Measurements from ENCODE around the gene SELE. TPM values are rescaled to one million over a fixed set of nuclear protein-coding genes. Genes with fewer than 3 reads are reported as not detected.

SELE gene
- total and polyA plus RNA-seq, 2 of the 13 experiments (the other 11 are each of a cell fraction or from before 2014, with no cell fraction given) = 0.04 to 0.09 TPM

DNA sequence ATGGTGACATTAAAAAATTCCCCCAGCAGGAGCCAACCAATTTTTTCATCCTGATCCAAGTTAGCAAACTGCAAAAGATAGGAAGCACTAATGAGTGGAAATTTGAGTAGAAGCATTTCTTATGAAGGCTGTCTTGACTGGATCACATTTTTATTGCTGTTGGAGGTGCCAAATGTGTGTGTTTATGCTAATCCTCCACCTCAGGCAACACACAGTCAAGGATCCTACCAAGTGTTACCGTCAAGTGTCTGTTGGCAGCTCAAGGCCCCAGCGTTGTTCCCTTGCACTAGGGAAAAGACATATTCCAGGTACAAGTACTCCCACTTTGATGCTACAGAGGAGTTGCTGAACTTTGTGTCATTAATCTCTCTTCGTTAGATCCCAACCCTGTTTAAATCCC is 42.6 kb upstream of the SELE start (continued):
- TF ChIP-seq EP300 (IDR thresholded peaks at IDR 0.05; ENCODE audit: low read depth in 2 of 2, low read length in 2 of 2) (no peak), EP300 (CRISPR knock-in tag; IDR thresholded peaks at IDR 0.05; ENCODE audit: borderline replicate concordance) (no peak), ISX (CRISPR knock-in tag; conservative IDR thresholded peaks at IDR 0.05) (no peak), ZNF781 (CRISPR knock-in tag; IDR thresholded peaks at IDR 0.05; ENCODE audit: borderline replicate concordance, not compliant biosample characterization) (no peak), ZBTB42 (CRISPR knock-in tag; IDR thresholded peaks at IDR 0.05) (no peak)
- TF ChIP-seq, protein P1, sequence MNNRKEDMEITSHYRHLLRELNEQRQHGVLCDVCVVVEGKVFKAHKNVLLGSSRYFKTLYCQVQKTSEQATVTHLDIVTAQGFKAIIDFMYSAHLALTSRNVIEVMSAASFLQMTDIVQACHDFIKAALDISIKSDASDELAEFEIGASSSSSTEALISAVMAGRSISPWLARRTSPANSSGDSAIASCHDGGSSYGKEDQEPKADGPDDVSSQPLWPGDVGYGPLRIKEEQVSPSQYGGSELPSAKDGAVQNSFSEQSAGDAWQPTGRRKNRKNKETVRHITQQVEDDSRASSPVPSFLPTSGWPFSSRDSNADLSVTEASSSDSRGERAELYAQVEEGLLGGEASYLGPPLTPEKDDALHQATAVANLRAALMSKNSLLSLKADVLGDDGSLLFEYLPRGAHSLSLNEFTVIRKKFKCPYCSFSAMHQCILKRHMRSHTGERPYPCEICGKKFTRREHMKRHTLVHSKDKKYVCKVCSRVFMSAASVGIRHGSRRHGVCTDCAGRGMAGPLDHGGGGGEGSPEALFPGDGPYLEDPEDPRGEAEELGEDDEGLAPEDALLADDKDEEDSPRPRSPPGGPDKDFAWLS (CRISPR knock-in tag; IDR thresholded peaks at IDR 0.05; ENCODE audit: borderline replicate concordance) = no peak

DNA sequence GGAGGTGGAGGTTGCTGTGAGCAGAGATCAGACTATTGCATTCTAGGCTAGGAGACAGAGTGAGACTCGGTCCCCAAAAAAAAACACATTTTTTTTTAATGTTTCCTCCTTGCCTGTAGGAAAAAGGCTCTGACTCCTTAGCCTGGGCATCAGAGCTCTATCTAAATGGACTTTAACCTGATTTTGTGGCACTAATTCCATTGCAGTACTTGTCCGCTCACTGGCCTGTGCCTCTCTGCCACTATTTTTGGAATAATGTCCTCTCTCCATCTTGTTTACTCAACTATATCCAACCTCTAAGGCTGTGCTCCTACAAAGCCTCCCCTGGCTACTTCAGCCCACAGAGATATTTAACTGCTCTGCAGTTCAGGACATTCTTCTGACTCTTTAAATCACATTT is 34.3 kb upstream of the SELE start:
- Histone ChIP-seq H3K4me1 (ENCODE audit: insufficient read depth, low read length) (peaks cover 28% of the 10 kb centered on the region), H3K9me3 (ENCODE audit: low read length) (no peaks in the 10 kb centered on the region), H4K20me1 (ENCODE audit: insufficient read depth, low read length) (no peaks in the 10 kb centered on the region), H3K36me3 (replicated peaks in 1 of 2; ENCODE audit: control insufficient read depth in 1 of 2, insufficient read depth in 2 of 2, low read length in 2 of 2) (no peaks in the 10 kb centered on the region), H3K27ac (ENCODE audit: extremely low read length, insufficient read depth, low read length) (no peak overlapping the region), H3K9ac (ENCODE audit: insufficient read depth, low read depth, low read length) (no peak overlapping the region), H3K79me2 (ENCODE audit: insufficient read depth, low read length) (no peaks in the 10 kb centered on the region), H3K4me3 (replicated peaks in 1 of 3; ENCODE audit: insufficient read depth in 1 of 3, low read depth in 2 of 3, low read length in 3 of 3) (no peak overlapping the region), H3K4me2 (ENCODE audit: low read depth, low read length) (no peak overlapping the region), H2AFZ (ENCODE audit: low read length) (no peak overlapping the region), H3K27me3 (ENCODE audit: control insufficient read depth in 1 of 2, insufficient read depth in 2 of 2, low read length in 2 of 2) (no peaks in the 10 kb centered on the region)
- intact Hi-C loops (cut with micrococcal nuclease; ENCODE audit: unreplicated experiment) = no loop called here
- BruUV-seq (replicated peaks) = no TSS peak
- in situ Hi-C loops (cut with HindIII; ENCODE audit: extremely low pct_ligation_motif_present, low pct_unique_long_range_greater_than_20kb) = no loop called here
- TF ChIP-seq IKZF4 (CRISPR knock-in tag; IDR thresholded peaks at IDR 0.05; ENCODE audit: borderline replicate concordance, low read depth, not compliant biosample characterization) (no peak), PHF5A (CRISPR knock-in tag; IDR thresholded peaks at IDR 0.05; ENCODE audit: low read depth, unreplicated experiment) (no peak), ZNF572 (CRISPR knock-in tag; IDR thresholded peaks at IDR 0.05) (no peak), ZNF709 (CRISPR knock-in tag; IDR thresholded peaks at IDR 0.05) (no peak), KLF11 (CRISPR knock-in tag; IDR thresholded peaks at IDR 0.05) (no peak), ZNF577 (CRISPR knock-in tag; IDR thresholded peaks at IDR 0.05; ENCODE audit: borderline replicate concordance, low read depth) (no peak), ZNF605 (CRISPR knock-in tag; IDR thresholded peaks at IDR 0.05) (no peak), SIN3A (IDR thresholded peaks at IDR 0.05; ENCODE audit: borderline replicate concordance, low read depth, low read length) (no peak), SRSF4 (IDR thresholded peaks at IDR 0.05; ENCODE audit: low read depth, low read length, poor library complexity, severe bottlenecking) (no peak)
- TF ChIP-seq, protein P2, sequence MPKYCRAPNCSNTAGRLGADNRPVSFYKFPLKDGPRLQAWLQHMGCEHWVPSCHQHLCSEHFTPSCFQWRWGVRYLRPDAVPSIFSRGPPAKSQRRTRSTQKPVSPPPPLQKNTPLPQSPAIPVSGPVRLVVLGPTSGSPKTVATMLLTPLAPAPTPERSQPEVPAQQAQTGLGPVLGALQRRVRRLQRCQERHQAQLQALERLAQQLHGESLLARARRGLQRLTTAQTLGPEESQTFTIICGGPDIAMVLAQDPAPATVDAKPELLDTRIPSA (CRISPR knock-in tag; IDR thresholded peaks at IDR 0.05; ENCODE audit: borderline replicate concordance) = no peak
- TF ChIP-seq, protein P3, sequence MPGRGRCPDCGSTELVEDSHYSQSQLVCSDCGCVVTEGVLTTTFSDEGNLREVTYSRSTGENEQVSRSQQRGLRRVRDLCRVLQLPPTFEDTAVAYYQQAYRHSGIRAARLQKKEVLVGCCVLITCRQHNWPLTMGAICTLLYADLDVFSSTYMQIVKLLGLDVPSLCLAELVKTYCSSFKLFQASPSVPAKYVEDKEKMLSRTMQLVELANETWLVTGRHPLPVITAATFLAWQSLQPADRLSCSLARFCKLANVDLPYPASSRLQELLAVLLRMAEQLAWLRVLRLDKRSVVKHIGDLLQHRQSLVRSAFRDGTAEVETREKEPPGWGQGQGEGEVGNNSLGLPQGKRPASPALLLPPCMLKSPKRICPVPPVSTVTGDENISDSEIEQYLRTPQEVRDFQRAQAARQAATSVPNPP (CRISPR knock-in tag; IDR thresholded peaks at IDR 0.05) = no peak
- ChIA-PET CTCF (ENCODE audit: low intra/inter-chr PET ratio, low total read pairs) (no interaction called here), POLR2A (no interaction called here)
- WGBS (ENCODE audit: low lambda C conversion rate) = 85% methylated on average over 2 of the region's 2 CpGs
- FAIRE-seq = no peak
- ATAC-seq = no peak
- DNase-seq (ENCODE audit: low spot score) = no peak

All from HepG2 (cell line).